ENCODE measurements around the gene ME3. TPM values are rescaled to one million over a fixed set of nuclear protein-coding genes. Genes with fewer than 3 reads are reported as not detected.
A peak's percentile ranks its signal among the peaks of the same experiment; 100 is the strongest.
"Not testable (repeated sequence)": the region's sequence is repeated elsewhere in the genome, so short reads cannot be mapped to it uniquely, and the experiment has no call there.

Gene ME3
- total RNA-seq, 4 donors from 2014 or later = 30.8 to 54.6 (median 36.7) TPM

- H3K4me1 ChIP-seq = peaks cover 0 to 18% (median 1%) of the 10 kb centered on the region in 4 donors
- WGBS, 2 donors = 98% methylated on average over 2 of the region's 2 CpGs
Observed at GRCh38 chr11:86550757-86551156, 121.7 kb downstream of the ME3 start.

GRCh38 chr11:86548271-86548917, 124.0 kb downstream of the ME3 start:
- H3K4me1 ChIP-seq = peaks cover 0 to 18% (median 1%) of the 10 kb centered on the region in 4 donors
- TF ChIP-seq POLR2A (IDR thresholded peaks at IDR 0.05) = no peak
- TF ChIP-seq CTCF (IDR thresholded peaks at IDR 0.05) = no peak
- no peak for TF ChIP-seq EP300 (IDR thresholded peaks at IDR 0.05)
- no peak for DNase-seq (ENCODE audit: low spot score in 2 of 2)
- no peak overlapping the region for H3K4me3 ChIP-seq
- H3K27ac ChIP-seq = peak overlapping the region in 2 of 4 donors; percentile 55 to 66
- no peaks in the 10 kb centered on the region for H3K27me3 ChIP-seq
- 74% methylated on average over 6 of the region's 6 CpGs for WGBS, 2 donors
- no peaks in the 10 kb centered on the region for H3K9me3 ChIP-seq
- peaks cover 0 to 9% (median 0%) of the 10 kb centered on the region in 3 donors for H3K36me3 ChIP-seq

More at GRCh38 chr11:86550757-86551156, 121.7 kb downstream of the ME3 start:
- H3K9me3 ChIP-seq = no peaks in the 10 kb centered on the region
- H3K27ac ChIP-seq = peak overlapping the region in 1 of 4 donors; percentile 55
- TF ChIP-seq POLR2A (IDR thresholded peaks at IDR 0.05) = no peak
- no peak for TF ChIP-seq EP300 (IDR thresholded peaks at IDR 0.05)
- no peak for TF ChIP-seq CTCF (IDR thresholded peaks at IDR 0.05)
- DNase-seq (ENCODE audit: low spot score in 2 of 2) = no peak
- H3K4me3 ChIP-seq = no peak overlapping the region
- no peaks in the 10 kb centered on the region for H3K27me3 ChIP-seq
- H3K36me3 ChIP-seq = peaks cover 0 to 26% (median 0%) of the 10 kb centered on the region in 3 donors

- no peaks in the 10 kb centered on the region for H3K9me3 ChIP-seq
- no peak for DNase-seq (ENCODE audit: low spot score in 2 of 2)
- peaks cover 0 to 5% (median 0%) of the 10 kb centered on the region in 3 donors for H3K36me3 ChIP-seq
- H3K4me3 ChIP-seq = no peak overlapping the region
- no peaks in the 10 kb centered on the region for H3K27me3 ChIP-seq
- peaks cover 0 to 18% (median 1%) of the 10 kb centered on the region in 4 donors for H3K4me1 ChIP-seq
- peak overlapping the region in 2 of 4 donors; percentile 55 to 66 for H3K27ac ChIP-seq
- 68 to 75% methylated on average over 2 of the region's 2 CpGs for WGBS, 2 donors
- peak in 1 of 2 donors; percentile 52 for TF ChIP-seq EP300 (IDR thresholded peaks at IDR 0.05)
- TF ChIP-seq POLR2A (IDR thresholded peaks at IDR 0.05) = no peak
Observed at GRCh38 chr11:86547727-86548126, 124.7 kb downstream of the ME3 start.

GRCh38 chr11:86541299-86541698, 131.1 kb downstream of the ME3 start:
- H3K36me3 ChIP-seq; DNase-seq (ENCODE audit: low spot score in 2 of 2); H3K9me3 ChIP-seq; H3K27me3 ChIP-seq; H3K4me3 ChIP-seq; H3K27ac ChIP-seq; H3K4me1 ChIP-seq: not testable (repeated sequence)
- WGBS, 2 donors = 85 to 87% methylated on average over 3 of the region's 3 CpGs

GRCh38 chr11:86538223-86538548, 134.2 kb downstream of the ME3 start:
- no peaks in the 10 kb centered on the region for H3K27me3 ChIP-seq
- peaks cover 0 to 5% (median 0%) of the 10 kb centered on the region in 4 donors for H3K9me3 ChIP-seq
- no peaks in the 10 kb centered on the region for H3K4me1 ChIP-seq
- H3K4me3 ChIP-seq = no peak overlapping the region
- no peak for DNase-seq (ENCODE audit: low spot score in 2 of 2)
- 84% methylated on average over 3 of the region's 3 CpGs for WGBS, 2 donors
- no peak overlapping the region for H3K27ac ChIP-seq
- TF ChIP-seq CTCF (IDR thresholded peaks at IDR 0.05) (no peak), EP300 (IDR thresholded peaks at IDR 0.05) (no peak), POLR2A (IDR thresholded peaks at IDR 0.05) (no peak)
- H3K36me3 ChIP-seq = peaks cover 0 to 3% (median 0%) of the 10 kb centered on the region in 3 donors

GRCh38 chr11:86537541-86538222, 134.7 kb downstream of the ME3 start:
- no peak for DNase-seq (ENCODE audit: low spot score in 2 of 2)
- Histone ChIP-seq H3K27ac (no peak overlapping the region), H3K4me1 (no peaks in the 10 kb centered on the region), H3K36me3 (peaks cover 0 to 3% (median 0%) of the 10 kb centered on the region in 3 donors), H3K27me3 (no peaks in the 10 kb centered on the region), H3K4me3 (no peak overlapping the region), H3K9me3 (peaks cover 0 to 5% (median 0%) of the 10 kb centered on the region in 4 donors)
- no peak for TF ChIP-seq POLR2A (IDR thresholded peaks at IDR 0.05)
- TF ChIP-seq CTCF (IDR thresholded peaks at IDR 0.05) = no peak
- no peak for TF ChIP-seq EP300 (IDR thresholded peaks at IDR 0.05)
